Hematopoietic multipotent progenitor cell treated with erythropoietin and hydrocortisone succinate and interleukin-3 and kit ligand, for 15 days (in vitro differentiated cells): ENCODE results near the gene FNIP1.
"Not testable (repeated sequence)": the region's sequence is repeated elsewhere in the genome, so short reads cannot be mapped to it uniquely, and the experiment has no call there.

Experiments used
- DNase-seq: peaks from one replicate; pipeline ENCODE4 v3.0.0-alpha.2; 2015; ENCODE audit warnings: low spot score

The FNIP1 gene

DNA sequence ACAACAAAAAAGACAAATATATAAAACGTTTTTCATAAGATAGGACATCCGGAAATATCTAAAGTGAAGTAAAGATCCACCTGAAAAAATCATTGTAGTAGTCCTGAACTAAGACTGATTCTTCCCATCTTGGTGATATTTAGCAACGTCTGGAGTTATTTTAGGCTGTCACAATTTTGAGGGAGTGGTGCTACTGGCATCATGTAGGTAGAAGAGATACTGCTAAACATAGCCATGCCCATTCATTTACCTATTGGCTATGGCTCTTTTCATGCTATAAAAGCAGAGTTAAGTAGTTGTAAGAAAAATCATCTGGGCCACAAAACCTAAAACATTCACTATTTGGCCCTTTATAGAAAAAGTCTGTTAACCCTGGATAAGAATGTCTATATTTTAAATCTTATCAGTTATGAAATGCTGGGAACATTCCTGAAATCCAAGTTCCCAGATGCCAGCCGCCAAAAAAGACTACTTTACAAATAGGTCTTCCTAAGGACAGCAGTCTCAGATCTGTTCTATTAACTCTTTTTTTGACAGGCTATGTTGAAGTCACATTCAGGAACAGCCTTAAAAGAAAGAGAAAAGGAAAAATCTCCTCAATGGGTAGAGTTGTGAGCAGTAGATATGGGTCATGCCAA, 188.8 kb downstream of the FNIP1 start:
- DNase-seq: no peak

GRCh38 chr5:131607418-131607817, 189.4 kb downstream of the FNIP1 start:
- DNase-seq: no peak

DNA sequence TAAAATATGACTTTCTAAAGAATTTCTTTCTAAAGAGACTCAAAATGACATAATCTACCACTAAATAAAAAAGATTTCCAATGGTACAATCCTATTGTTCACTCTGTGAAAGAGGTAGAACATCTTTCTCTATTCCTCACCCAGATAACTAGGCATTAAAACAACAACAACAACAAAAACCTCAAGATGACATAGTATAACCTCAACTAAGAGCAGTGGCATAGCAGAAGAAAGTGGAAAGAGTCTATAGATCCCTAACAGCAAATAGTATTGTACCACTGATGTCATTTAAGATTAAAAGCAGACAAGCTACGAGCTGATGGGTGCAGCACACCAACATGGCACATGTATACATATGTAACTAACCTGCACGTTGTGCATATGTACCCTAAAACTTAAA, 191.7 kb downstream of the FNIP1 start:
- DNase-seq: no peak

DNA sequence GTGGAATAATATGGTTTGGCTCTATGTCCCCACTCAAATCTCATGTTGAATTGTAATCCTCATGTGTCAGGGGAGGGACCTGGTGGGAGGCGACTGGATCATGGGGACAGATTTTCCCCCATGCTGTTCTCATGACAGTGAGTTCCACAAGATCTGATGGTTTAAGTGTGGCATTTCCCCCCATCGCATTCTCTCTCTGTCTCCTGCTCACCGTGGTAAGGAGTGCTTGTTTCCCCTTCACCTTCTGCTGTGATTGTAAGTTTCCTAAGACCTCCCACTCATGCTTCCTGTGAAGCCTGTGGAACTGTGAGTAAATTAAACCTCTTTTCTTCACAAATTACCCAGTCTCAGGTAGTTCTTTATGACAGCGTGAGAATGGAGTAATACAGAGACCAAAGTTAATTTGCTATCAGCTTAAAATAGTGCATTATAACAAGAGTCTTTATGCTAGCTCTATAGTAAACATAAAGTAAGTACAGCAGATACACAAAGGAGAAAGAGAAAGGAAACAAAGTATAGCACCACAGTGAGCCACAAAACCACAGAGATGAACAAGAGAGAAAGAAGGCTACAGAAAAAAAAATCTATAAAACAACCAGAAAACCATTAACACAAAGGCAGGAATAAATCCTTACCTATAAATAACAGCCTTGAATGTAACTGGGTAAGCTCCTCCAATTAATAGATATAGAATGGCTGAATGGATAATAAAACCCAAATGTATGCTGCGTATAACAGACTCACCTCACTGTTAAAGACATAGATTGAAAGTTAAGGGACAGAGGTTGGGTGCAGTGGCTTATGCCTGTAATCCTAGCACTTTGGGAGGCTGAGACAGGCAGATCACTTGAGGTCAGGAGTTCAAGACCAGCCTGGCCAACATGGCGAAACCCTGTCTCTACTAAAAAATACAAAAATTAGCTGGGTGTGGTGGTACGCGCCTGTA, 201.5 kb downstream of the FNIP1 start:
- no peak for DNase-seq

GRCh38 chr5:131593921-131594320, 202.9 kb downstream of the FNIP1 start:
- DNase-seq: no peak

DNA sequence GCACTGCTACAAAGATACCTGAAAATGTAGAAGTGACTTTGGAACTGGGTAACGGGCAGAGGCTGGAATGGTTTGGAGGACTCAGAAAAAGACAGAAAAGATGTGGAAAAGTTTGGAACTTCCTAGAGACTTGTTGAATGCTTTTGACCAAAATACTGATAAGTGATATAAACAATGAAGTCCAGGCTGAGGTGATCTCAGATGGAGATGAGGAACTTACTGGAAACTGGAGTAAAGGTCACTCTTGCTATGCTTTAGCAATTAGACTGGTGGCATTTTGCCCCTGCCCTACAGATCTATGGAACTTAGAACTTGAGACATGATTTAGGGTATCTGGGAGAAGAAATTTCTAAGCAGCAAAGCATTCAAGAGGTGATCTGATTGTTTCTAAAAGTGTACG, 203.4 kb downstream of the FNIP1 start:
- DNase-seq: not testable (repeated sequence)
